H9 (cell line): ENCODE results near the gene SKIC3. TPM values are rescaled to one million over a fixed set of nuclear protein-coding genes. Genes with fewer than 3 reads are reported as not detected.

ENCODE experiments used
- DNase-seq: peaks from one replicate; pipeline ENCODE4 v3.0.0-alpha.2; 2017
- H2AFZ ChIP-seq: one replicate; pipeline ENCODE4 v1.6.1; 2013; ENCODE audit warnings: mild to moderate bottlenecking, low read length, control low read depth, moderate library complexity
- H2AK5ac ChIP-seq: 2 replicates; pipeline ENCODE4 v1.6.1; 2013; ENCODE audit warnings: low read length, control low read depth, mixed read lengths; ENCODE audit not compliant: insufficient read length
- H2BK120ac ChIP-seq: one replicate; pipeline ENCODE4 v1.6.1; 2013; ENCODE audit warnings: low read depth, mild to moderate bottlenecking, low read length, control low read depth, inconsistent platforms; ENCODE audit not compliant: poor library complexity, severe bottlenecking
- H2BK12ac ChIP-seq: 2 replicates; pipeline ENCODE4 v1.6.1; 2013; ENCODE audit warnings: low read length, control low read depth, mixed read lengths, low read depth; ENCODE audit not compliant: insufficient read length
- H2BK15ac ChIP-seq: 2 replicates; pipeline ENCODE4 v1.6.1; 2013; ENCODE audit warnings: low read depth, low read length, control low read depth
- H2BK20ac ChIP-seq: one replicate; pipeline ENCODE4 v1.6.1; 2013; ENCODE audit warnings: low read depth, mild to moderate bottlenecking, low read length, control low read depth, inconsistent platforms; ENCODE audit not compliant: poor library complexity, severe bottlenecking
- H2BK5ac ChIP-seq: 2 replicates; pipeline ENCODE4 v1.6.1; 2013; ENCODE audit warnings: low read length, control low read depth, mixed read lengths; ENCODE audit not compliant: insufficient read length
- H3K14ac ChIP-seq: 2 replicates; pipeline ENCODE4 v1.6.1; 2013; ENCODE audit warnings: low read length, control low read depth; ENCODE audit not compliant: insufficient read depth
- H3K18ac ChIP-seq: 2 replicates; pipeline ENCODE4 v1.6.1; 2013; ENCODE audit warnings: low read depth, mild to moderate bottlenecking, mixed read lengths, low read length, control low read depth; ENCODE audit not compliant: insufficient read length
- H3K23ac ChIP-seq: 2 replicates; pipeline ENCODE4 v1.6.1; 2013; ENCODE audit warnings: low read length, control low read depth, mixed read lengths, low read depth; ENCODE audit not compliant: insufficient read length
- H3K23me2 ChIP-seq: 2 replicates; pipeline ENCODE4 v1.6.1; 2013; ENCODE audit warnings: low read depth, mild to moderate bottlenecking, mixed read lengths, low read length, control low read depth; ENCODE audit not compliant: insufficient read length, poor library complexity, severe bottlenecking
- H3K27ac ChIP-seq: 2 replicates; pipeline ENCODE4 v1.5.1; 2013; ENCODE audit warnings: low read length, control low read depth, mixed read lengths, low read depth; ENCODE audit not compliant: insufficient read length
- H3K27me3 ChIP-seq: 2 replicates; pipeline ENCODE4 v1.6.1; 2013; ENCODE audit warnings: low read length, control low read depth, inconsistent platforms; ENCODE audit not compliant: insufficient read depth
- H3K4ac ChIP-seq: 2 replicates; pipeline ENCODE4 v1.6.1; 2013; ENCODE audit warnings: low read depth, mild to moderate bottlenecking, control low read depth, inconsistent platforms, low read length, moderate library complexity
- H3K4me1 ChIP-seq: 2 replicates; pipeline ENCODE4 v1.6.1; 2013; ENCODE audit warnings: low read length, control low read depth, inconsistent platforms; ENCODE audit not compliant: insufficient read depth
- H3K4me2 ChIP-seq: 2 replicates; pipeline ENCODE4 v1.6.1; 2013; ENCODE audit warnings: low read length, control low read depth, mixed read lengths; ENCODE audit not compliant: insufficient read length, insufficient read depth
- H3K56ac ChIP-seq: 2 replicates; pipeline ENCODE4 v1.6.1; 2013; ENCODE audit warnings: low read depth, mild to moderate bottlenecking, mixed read lengths, low read length, control low read depth; ENCODE audit not compliant: insufficient read length
- H3K79me1 ChIP-seq: 2 replicates; pipeline ENCODE4 v1.6.1; 2013; ENCODE audit warnings: low read depth, mild to moderate bottlenecking, moderate library complexity, low read length, control low read depth, inconsistent platforms; ENCODE audit not compliant: insufficient read depth, poor library complexity, severe bottlenecking
- H3K79me2 ChIP-seq: 2 replicates; pipeline ENCODE4 v1.6.1; 2013; ENCODE audit warnings: low read length, control low read depth, inconsistent platforms; ENCODE audit not compliant: insufficient read depth
- H3K9ac ChIP-seq: 2 replicates; pipeline ENCODE4 v1.6.1; 2013; ENCODE audit warnings: low read length, control low read depth, mixed read lengths; ENCODE audit not compliant: insufficient read length; ENCODE audit errors: extremely low read depth
- H3K9me3 ChIP-seq: one replicate; pipeline ENCODE4 v1.6.1; 2013; ENCODE audit warnings: low read depth, low read length, inconsistent platforms; ENCODE audit not compliant: control insufficient read depth
- H3T11ph ChIP-seq: one replicate; pipeline ENCODE4 v1.6.1; 2013; ENCODE audit warnings: mild to moderate bottlenecking, low read length, control low read depth, inconsistent platforms
- H4K20me1 ChIP-seq: one replicate; pipeline ENCODE4 v1.6.1; 2013; ENCODE audit not compliant: control insufficient read depth, insufficient read length, insufficient read depth
- H4K5ac ChIP-seq: 2 replicates; pipeline ENCODE4 v1.6.1; 2013; ENCODE audit warnings: low read depth, mild to moderate bottlenecking, mixed read lengths, low read length, control low read depth; ENCODE audit not compliant: insufficient read length
- H4K8ac ChIP-seq: replicated peaks from 2 replicates; pipeline ENCODE4 v1.6.1; 2013; ENCODE audit warnings: low read length, control low read depth, mixed read lengths, low read depth; ENCODE audit not compliant: insufficient read length
- H4K91ac ChIP-seq: 2 replicates; pipeline ENCODE4 v1.6.1; 2013; ENCODE audit warnings: low read depth, mild to moderate bottlenecking, moderate library complexity, mixed read lengths, low read length, control low read depth; ENCODE audit not compliant: insufficient read length
- H3K27ac Mint-ChIP-seq, 3 experiments: 2 replicates in 2 of 3; 3 replicates in 1 of 3; pipeline ENCODE4 v1.8.0; 2020 to 2021; ENCODE audit warnings: mixed read lengths in 3 of 3, mild to moderate bottlenecking in 1 of 3, moderate library complexity in 1 of 3
- H3K27me3 Mint-ChIP-seq: 2 replicates; pipeline ENCODE4 v1.8.0; 2021; ENCODE audit warnings: low read depth, mild to moderate bottlenecking, moderate library complexity, mixed read lengths
- H3K36me3 Mint-ChIP-seq, 3 experiments: 2 replicates in 2 of 3; 3 replicates in 1 of 3; pipeline ENCODE4 v1.8.0; 2020 to 2021; ENCODE audit warnings: low read depth in 3 of 3, mixed read lengths in 3 of 3; ENCODE audit not compliant: insufficient read depth in 1 of 3
- H3K4me1 Mint-ChIP-seq, 2 experiments: 2 replicates each; pipeline ENCODE4 v1.8.0; 2020; ENCODE audit warnings: mixed read lengths in 2 of 2
- H3K4me3 Mint-ChIP-seq, 2 experiments: 2 replicates in 1 of 2; 3 replicates in 1 of 2; pipeline ENCODE4 v1.8.0; 2020 to 2021; ENCODE audit warnings: mild to moderate bottlenecking in 2 of 2, mixed read lengths in 2 of 2, moderate library complexity in 1 of 2
- H3K9me3 Mint-ChIP-seq, 2 experiments: 2 replicates in 1 of 2; 3 replicates in 1 of 2; pipeline ENCODE4 v1.8.0; 2020; ENCODE audit warnings: mild to moderate bottlenecking in 2 of 2, mixed read lengths in 2 of 2, moderate library complexity in 1 of 2
- CTCF ChIP-seq: fragments of 200-600 bp; sonication (generic); conservative IDR thresholded peaks from 3 replicates; pipeline ENCODE4 v1.8.0; 2021; ENCODE audit warnings: antibody characterized with exemption, mild to moderate bottlenecking
- WGBS: extraction: QIAGEN DNeasy Blood & Tissue Kit; methylation state at CpG from one replicate; pipeline ENCODE4 v1.1.7; 2013; ENCODE audit warnings: missing lambda C conversion rate, low lambda C conversion rate, mixed read lengths; ENCODE audit not compliant: insufficient read length; ENCODE audit errors: extremely low coverage; 5-methylcytosine and 5-hydroxymethylcytosine counted together
- total RNA-seq: library from RNA; stranded (reverse); gene quantifications from 2 replicates; pipeline ENCODE4 v1.2.1, GENCODE V29; 2021

Gene SKIC3
- total RNA-seq, 1 experiment from 2014 or later: 64.7 TPM

- no CpG with 5 or more reads among the region's 1 CpG for WGBS
- no peak for DNase-seq
- H4K91ac ChIP-seq: no peak overlapping the region
- H3K4me3 Mint-ChIP-seq: no peak overlapping the region
- H4K20me1 ChIP-seq: no peaks in the 10 kb centered on the region
- no peak overlapping the region for H3K23ac ChIP-seq
- H3K23me2 ChIP-seq: no peaks in the 10 kb centered on the region
- H2AFZ ChIP-seq: no peak overlapping the region
- H3K9me3 Mint-ChIP-seq: no peaks in the 10 kb centered on the region
- no peaks in the 10 kb centered on the region for H3K27me3 ChIP-seq
- H2BK120ac ChIP-seq: no peak overlapping the region
- H4K5ac ChIP-seq: no peak overlapping the region
- H3K4me1 Mint-ChIP-seq: peaks cover 0 to 7% of the 10 kb centered on the region in 2 experiments; a peak in 2 of 4 replicates
- H3K56ac ChIP-seq: no peak overlapping the region
- no peak overlapping the region for H3K4me2 ChIP-seq
- H2BK12ac ChIP-seq: no peak overlapping the region
- H3K79me1 ChIP-seq: no peaks in the 10 kb centered on the region
- H3K4ac ChIP-seq: no peak overlapping the region
- H3K14ac ChIP-seq: no peak overlapping the region
- TF ChIP-seq CTCF: no peak
- H2BK20ac ChIP-seq: no peak overlapping the region
- no peak overlapping the region for H2AK5ac ChIP-seq
- H2BK5ac ChIP-seq: no peak overlapping the region
- no peak overlapping the region for H3T11ph ChIP-seq
- no peak overlapping the region for H2BK15ac ChIP-seq
- H4K8ac ChIP-seq: no peak overlapping the region
- no peaks in the 10 kb centered on the region for H3K4me1 ChIP-seq
- H3K79me2 ChIP-seq: no peaks in the 10 kb centered on the region
- H3K9ac ChIP-seq: no peak overlapping the region
- no peaks in the 10 kb centered on the region for H3K9me3 ChIP-seq
- peaks cover 7 to 51% (median 42%) of the 10 kb centered on the region in 3 experiments for H3K36me3 Mint-ChIP-seq
- no peak overlapping the region for H3K27ac ChIP-seq
- no peaks in the 10 kb centered on the region for H3K27me3 Mint-ChIP-seq
- H3K18ac ChIP-seq: no peak overlapping the region
- H3K27ac Mint-ChIP-seq: peak overlapping the region; percentile 1 to 44 (median 10); a peak in 4 of 7 replicates
Measured at GRCh38 chr5:95508550-95508949, 46.2 kb downstream of the SKIC3 start.

Other genes with a start within 250 kb of the SKIC3 start
- gene FAM81B, start 163.6 kb downstream of the SKIC3 start, total RNA-seq: not detected in 2 replicates
- gene ARSK, start 124 bp upstream of the SKIC3 start, total RNA-seq: 8.5 and 8.6 TPM in 2 replicates
- 0.11 TPM in 1 of 2 replicates, not detected in the other for gene GPR150, start 65.1 kb upstream of the SKIC3 start, total RNA-seq
- 1.7 and 2.6 TPM in 2 replicates for gene RFESD, start 91.8 kb upstream of the SKIC3 start, total RNA-seq
- gene SPATA9, start 128.0 kb upstream of the SKIC3 start, total RNA-seq: not detected in 2 replicates
- 6.6 and 6.8 TPM in 2 replicates for gene RHOBTB3, start 176.4 kb upstream of the SKIC3 start, total RNA-seq